ENCODE measurements around the gene LSM2. TPM values are rescaled to one million over a fixed set of nuclear protein-coding genes. Genes with fewer than 3 reads are reported as not detected.

LSM2 gene
- total and polyA plus RNA-seq, 2 donors (not counting 1 experiment from before 2014, with no cell fraction given), result 52.4 to 57.4 TPM

- DNase-seq (no peak), ATAC-seq (ENCODE audit: low read depth) (no peak)
- Histone ChIP-seq H3K4me1 (ENCODE audit: control insufficient read depth in 2 of 2, insufficient read depth in 2 of 2, low read length in 2 of 2) (no peaks in the 10 kb centered on the region), H3K27ac (ENCODE audit: low read length in 2 of 2) (no peak overlapping the region), H3K4me2 (replicated peaks; ENCODE audit: low read depth, low read length, poor library complexity, severe bottlenecking) (no peak overlapping the region), H3K79me2 (ENCODE audit: control insufficient read depth, insufficient read depth, low read length) (no peaks in the 10 kb centered on the region), H2AFZ (ENCODE audit: insufficient read depth, low read depth, low read length, poor library complexity, severe bottlenecking) (no peak overlapping the region), H3K36me3 (replicated peaks in 1 of 2; ENCODE audit: control extremely low read depth in 1 of 2, control insufficient read depth in 1 of 2, extremely low read depth in 1 of 2, insufficient read depth in 2 of 2, low read length in 1 of 2) (peaks cover 0 to 12% of the 10 kb centered on the region in 2 experiments), H3K9me3 (ENCODE audit: control extremely low read depth in 1 of 3, control insufficient read depth in 2 of 3, insufficient read depth in 1 of 3, low read length in 2 of 3) (no peaks in the 10 kb centered on the region), H3K27me3 (replicated peaks in 1 of 4; ENCODE audit: control extremely low read depth in 1 of 4, control insufficient read depth in 3 of 4, insufficient read depth in 4 of 4, low read length in 3 of 4) (no peaks in the 10 kb centered on the region), H3K9ac (ENCODE audit: low read length) (no peak overlapping the region), H3K4me3 (ENCODE audit: control extremely low read depth in 1 of 5, extremely low read depth in 1 of 5, insufficient read depth in 1 of 5, low read depth in 2 of 5, low read length in 4 of 5) (no peak overlapping the region), H4K20me1 (ENCODE audit: control insufficient read depth, insufficient read depth, low read length, poor library complexity, severe bottlenecking) (no peaks in the 10 kb centered on the region)
- Mint-ChIP-seq H3K27me3 (no peaks in the 10 kb centered on the region), H3K27ac (no peak overlapping the region), H3K9me3 (ENCODE audit: insufficient read depth) (no peaks in the 10 kb centered on the region), H3K4me1 (no peaks in the 10 kb centered on the region), H3K4me3 (no peak overlapping the region)
- POLR2A ChIA-PET, result no interaction called here
- no peak for TF ChIP-seq CTCF (IDR thresholded peaks at IDR 0.05)
- no peak for TF ChIP-seq EZH2 (IDR thresholded peaks at IDR 0.05; ENCODE audit: borderline replicate concordance, insufficient read depth, low read depth, low read length, poor library complexity, severe bottlenecking)
- intact Hi-C loops (cut with micrococcal nuclease), result no loop called here
- CTCF ChIA-PET, result interaction anchor here (0.6 to 1.2 kb wide), 2 partner anchors 34 to 1874 kb away, joined by 3 read pairs; no protein-coding TSS in a partner anchor
- 83% methylated on average over 1 of the region's 1 CpG for WGBS (ENCODE audit: insufficient coverage)
Observed at GRCh38 chr6:31763619-31763940, 43.2 kb downstream of the LSM2 start.

GRCh38 chr6:31762878-31763618, 43.7 kb downstream of the LSM2 start:
- no peak overlapping the region for H3K27ac ChIP-seq (ENCODE audit: low read length in 2 of 2)
- peaks cover 0 to 14% of the 10 kb centered on the region in 2 experiments for H3K36me3 ChIP-seq (replicated peaks in 1 of 2; ENCODE audit: control extremely low read depth in 1 of 2, control insufficient read depth in 1 of 2, extremely low read depth in 1 of 2, insufficient read depth in 2 of 2, low read length in 1 of 2)
- no peaks in the 10 kb centered on the region for H3K4me1 ChIP-seq (ENCODE audit: control insufficient read depth in 2 of 2, insufficient read depth in 2 of 2, low read length in 2 of 2)
- DNase-seq (no peak), ATAC-seq (ENCODE audit: low read depth) (no peak)
- no peaks in the 10 kb centered on the region for H3K9me3 ChIP-seq (ENCODE audit: control extremely low read depth in 1 of 3, control insufficient read depth in 2 of 3, insufficient read depth in 1 of 3, low read length in 2 of 3)
- WGBS (ENCODE audit: insufficient coverage), result 93% methylated on average over 6 of the region's 8 CpGs
- TF ChIP-seq EZH2 (IDR thresholded peaks at IDR 0.05; ENCODE audit: borderline replicate concordance, insufficient read depth, low read depth, low read length, poor library complexity, severe bottlenecking) (no peak), CTCF (IDR thresholded peaks at IDR 0.05) (no peak)
- Mint-ChIP-seq H3K4me1 (no peaks in the 10 kb centered on the region), H3K9me3 (ENCODE audit: insufficient read depth) (no peaks in the 10 kb centered on the region), H3K4me3 (no peak overlapping the region), H3K27ac (no peak overlapping the region), H3K27me3 (no peaks in the 10 kb centered on the region)
- POLR2A ChIA-PET, result no interaction called here
- no peaks in the 10 kb centered on the region for H3K27me3 ChIP-seq (replicated peaks in 1 of 4; ENCODE audit: control extremely low read depth in 1 of 4, control insufficient read depth in 3 of 4, insufficient read depth in 4 of 4, low read length in 3 of 4)
- H3K4me3 ChIP-seq (ENCODE audit: control extremely low read depth in 1 of 5, extremely low read depth in 1 of 5, insufficient read depth in 1 of 5, low read depth in 2 of 5, low read length in 4 of 5), result no peak overlapping the region
- H3K79me2 ChIP-seq (ENCODE audit: control insufficient read depth, insufficient read depth, low read length), result no peaks in the 10 kb centered on the region
- H3K4me2 ChIP-seq (replicated peaks; ENCODE audit: low read depth, low read length, poor library complexity, severe bottlenecking), result no peak overlapping the region
- intact Hi-C loops (cut with micrococcal nuclease), result no loop called here
- CTCF ChIA-PET, result interaction anchor here (0.6 to 1.2 kb wide), 2 partner anchors 33 to 1875 kb away, joined by 3 read pairs; no protein-coding TSS in a partner anchor
- no peaks in the 10 kb centered on the region for H4K20me1 ChIP-seq (ENCODE audit: control insufficient read depth, insufficient read depth, low read length, poor library complexity, severe bottlenecking)
- no peak overlapping the region for H2AFZ ChIP-seq (ENCODE audit: insufficient read depth, low read depth, low read length, poor library complexity, severe bottlenecking)
- H3K9ac ChIP-seq (ENCODE audit: low read length), result no peak overlapping the region
